Nucleus accumbens (tissue), 56 donors: ENCODE results near the gene NEK3.
"Not testable (repeated sequence)": the region's sequence is repeated elsewhere in the genome, so short reads cannot be mapped to it uniquely, and the experiment has no call there.

Source experiments
- DNase-seq, 56 donors: peaks; one replicate each; lab custom pipeline; 2025; lab: John Stamatoyannopoulos, UW

The NEK3 gene

GRCh38 chr13:52170828-52171391, 11.5 kb upstream of the NEK3 start:
- DNase-seq = not testable (repeated sequence)

GRCh38 chr13:52169839-52170238, 10.4 kb upstream of the NEK3 start:
- DNase-seq = no peak

DNA sequence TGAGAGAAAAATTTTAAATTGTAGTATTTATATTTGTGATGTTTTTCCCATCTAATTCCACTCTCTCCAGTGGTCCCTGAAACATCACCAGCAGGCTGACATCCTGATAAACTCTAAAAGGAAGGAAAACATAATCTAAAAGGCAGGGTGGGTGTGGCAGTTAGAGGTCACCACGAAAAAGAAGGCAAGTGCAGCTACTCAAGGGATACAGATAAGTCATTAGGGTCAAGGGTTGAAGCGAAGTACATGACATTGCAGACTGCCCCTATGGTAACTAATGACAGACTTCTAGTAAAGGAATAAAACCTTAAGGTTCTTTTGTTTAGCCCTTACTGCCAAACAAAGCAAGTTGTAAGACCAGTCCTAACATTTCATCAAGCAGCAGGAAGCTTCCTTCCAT, 6.0 kb upstream of the NEK3 start:
- DNase-seq = no peak

DNA sequence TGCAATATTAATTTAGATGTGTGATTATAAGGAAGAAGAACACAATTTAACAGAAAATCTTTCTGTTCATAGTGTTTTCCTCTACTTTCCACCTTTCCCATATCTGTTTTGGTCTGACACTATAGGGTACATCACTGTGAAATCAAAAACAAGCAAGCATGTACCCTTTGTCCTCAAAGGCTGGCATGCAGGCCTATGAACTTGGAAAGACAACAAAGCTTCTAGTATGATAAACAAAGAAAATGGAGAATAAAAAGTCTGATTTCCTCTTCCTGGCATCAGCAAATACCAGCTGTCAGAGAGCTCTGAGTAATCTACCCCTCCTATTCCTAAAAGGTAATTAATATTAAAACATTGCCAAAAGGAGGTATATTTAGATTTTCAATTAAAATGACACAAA, 5.6 kb upstream of the NEK3 start:
- peak in 4 of 56 donors; percentile 6 to 23 (median 16) for DNase-seq

- peak in 2 of 56 donors; percentile 1 to 9 for DNase-seq
These were observed 4.5 kb upstream of the NEK3 start for GRCh38 chr13:52163878-52164277.

DNA sequence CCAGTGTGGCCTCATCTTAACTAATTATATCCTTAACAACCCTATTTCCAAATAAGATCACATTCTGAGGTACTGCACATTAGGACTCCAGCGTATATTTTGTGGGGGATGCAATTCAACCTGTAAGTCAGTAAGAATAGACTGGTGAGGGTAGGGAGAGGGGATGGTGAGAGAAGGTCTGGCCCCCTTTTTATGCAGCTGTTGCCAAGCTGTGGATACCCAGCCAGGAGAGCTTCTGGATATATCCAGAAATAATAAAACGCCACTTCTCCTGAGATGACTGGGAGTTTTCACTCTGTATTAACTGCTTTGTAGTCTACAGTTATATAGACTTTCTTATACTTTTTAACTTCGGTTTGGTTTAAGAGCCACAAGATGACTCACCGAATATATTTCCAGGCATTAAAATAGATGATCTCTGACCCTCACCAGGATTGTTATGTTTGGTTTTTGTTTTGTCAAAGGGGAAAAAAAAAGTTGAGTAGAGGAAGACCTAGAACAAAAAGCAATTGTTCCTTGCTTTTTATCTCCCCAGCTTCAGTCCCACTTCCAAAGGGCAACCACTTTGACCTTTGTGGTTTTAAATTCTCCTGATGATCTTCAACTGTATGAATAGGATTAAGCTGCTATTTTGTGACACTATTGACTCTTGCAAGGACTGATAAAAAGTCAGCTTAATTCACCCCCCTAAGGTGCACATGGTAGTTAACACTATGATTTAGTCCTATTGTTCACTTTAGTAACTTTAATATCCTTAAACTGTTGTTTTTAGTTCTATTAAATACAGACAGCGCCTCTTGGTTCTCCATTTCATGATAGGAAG, 3.1 kb upstream of the NEK3 start:
- DNase-seq = no peak

GRCh38 chr13:52161181-52161646, 1.8 kb upstream of the NEK3 start:
- no peak for DNase-seq

DNA sequence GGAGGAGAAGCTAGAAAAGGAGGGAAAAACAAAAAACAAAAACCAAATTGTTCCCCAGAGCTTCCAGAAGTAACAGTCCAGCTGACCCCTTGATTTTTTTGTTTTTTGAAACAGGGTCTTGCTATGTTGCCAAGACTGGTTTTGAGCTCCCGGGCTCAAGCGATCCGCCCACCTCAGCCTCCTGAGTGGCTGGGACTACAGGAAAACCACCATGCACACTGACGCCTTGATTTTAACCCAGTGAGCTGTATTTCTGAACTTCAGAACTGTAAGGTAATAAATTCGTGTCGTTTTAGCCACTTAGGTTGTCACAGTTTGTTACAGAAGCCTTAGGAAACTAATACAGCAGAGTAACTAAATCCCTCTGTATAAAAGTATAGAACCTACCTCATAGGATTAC, 1.1 kb upstream of the NEK3 start:
- DNase-seq = no peak

DNA sequence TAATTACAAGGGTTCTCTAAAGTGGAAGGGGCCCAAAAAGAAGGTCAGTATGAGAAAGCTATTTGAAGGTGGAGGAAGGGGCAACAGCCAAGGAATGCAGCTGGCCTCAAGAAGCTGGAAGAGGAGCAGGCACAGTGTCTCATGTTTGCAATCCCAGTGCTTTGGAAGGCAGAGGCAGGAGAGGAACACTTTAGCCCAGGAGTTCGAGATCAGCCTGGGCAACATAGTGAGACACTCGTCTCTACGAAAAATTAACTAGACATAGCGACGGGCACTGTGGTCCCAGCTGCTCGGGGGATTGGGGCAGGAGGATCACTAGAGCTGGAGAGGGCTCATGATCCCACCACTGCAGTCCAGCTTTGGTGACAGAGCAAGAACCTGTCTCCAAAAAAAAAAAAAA, 656 bp upstream of the NEK3 start:
- DNase-seq = no peak

- DNase-seq = peak in 17 of 56 donors; percentile 9 to 68 (median 46)
These were observed 703 bp downstream of the NEK3 start for GRCh38 chr13:52158629-52159158.

DNA sequence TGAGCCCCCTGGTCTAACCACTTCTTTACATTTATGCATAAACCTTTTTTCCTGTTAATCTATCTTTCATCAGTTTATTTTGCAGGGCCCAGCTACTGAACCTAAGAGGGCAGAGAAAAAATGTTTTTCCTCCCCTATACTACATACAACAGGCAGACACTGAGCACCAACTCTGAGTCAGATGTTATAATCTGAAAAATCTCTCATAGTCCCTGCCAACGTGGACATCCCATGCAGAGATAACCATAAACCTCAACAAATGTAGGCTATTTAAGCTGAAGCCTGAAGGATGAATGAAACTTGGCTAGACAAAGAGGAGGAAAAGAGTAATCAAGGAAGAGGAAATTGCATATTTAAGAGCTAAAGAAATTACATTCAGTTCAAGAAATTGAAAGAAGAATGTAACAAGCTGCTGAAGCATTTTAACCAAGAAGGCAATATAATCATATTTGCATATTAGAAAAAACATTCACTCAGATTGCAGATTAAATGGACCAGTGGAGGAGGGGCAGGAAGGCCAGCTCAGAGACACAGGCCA, 2.6 kb downstream of the NEK3 start:
- DNase-seq = no peak

- DNase-seq = no peak
These were observed 4.2 kb downstream of the NEK3 start for GRCh38 chr13:52155177-52155576.

- no peak for DNase-seq
These were observed 12.2 kb downstream of the NEK3 start for GRCh38 chr13:52147225-52147624.

DNA sequence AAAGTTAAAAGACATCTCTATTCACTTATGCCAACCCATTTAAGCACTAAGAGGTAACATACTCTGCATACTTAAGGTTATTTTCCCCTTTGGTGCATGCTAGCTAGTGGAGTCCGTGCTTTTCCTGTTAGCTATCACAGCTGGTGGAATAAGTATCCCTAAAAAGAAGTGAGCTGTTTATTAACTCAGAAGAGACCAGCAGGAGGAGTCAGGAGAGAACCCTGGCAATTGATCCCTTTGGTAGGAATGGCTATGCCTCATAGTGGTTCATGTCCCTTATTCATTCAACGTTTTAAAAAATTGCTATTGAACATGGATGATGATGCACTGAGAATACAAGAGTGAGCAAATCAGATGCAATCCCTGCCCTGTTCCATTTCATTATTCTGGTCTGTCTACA, 18.1 kb downstream of the NEK3 start:
- no peak for DNase-seq

DNA sequence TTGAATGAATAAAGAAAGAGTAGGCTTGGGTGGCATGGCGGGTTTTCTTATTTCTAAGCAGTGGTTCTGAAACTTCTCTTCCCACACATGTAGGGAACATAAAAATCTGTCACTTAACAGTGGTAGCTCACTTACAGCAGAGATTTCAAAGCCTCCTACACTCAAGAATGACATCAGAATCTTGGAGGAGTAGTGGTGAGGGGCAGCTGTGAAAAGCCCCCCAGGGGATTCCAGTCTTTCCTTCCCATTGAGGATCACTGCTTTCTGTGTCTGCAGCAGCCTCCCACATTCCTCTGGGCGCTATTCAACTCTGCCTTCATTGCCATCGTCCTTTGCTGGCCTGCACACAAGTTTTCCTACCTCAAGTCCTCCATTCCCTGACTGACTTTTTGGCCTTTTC, 21.9 kb downstream of the NEK3 start:
- DNase-seq = no peak

GRCh38 chr13:52136763-52137162, 22.6 kb downstream of the NEK3 start:
- DNase-seq = no peak

DNA sequence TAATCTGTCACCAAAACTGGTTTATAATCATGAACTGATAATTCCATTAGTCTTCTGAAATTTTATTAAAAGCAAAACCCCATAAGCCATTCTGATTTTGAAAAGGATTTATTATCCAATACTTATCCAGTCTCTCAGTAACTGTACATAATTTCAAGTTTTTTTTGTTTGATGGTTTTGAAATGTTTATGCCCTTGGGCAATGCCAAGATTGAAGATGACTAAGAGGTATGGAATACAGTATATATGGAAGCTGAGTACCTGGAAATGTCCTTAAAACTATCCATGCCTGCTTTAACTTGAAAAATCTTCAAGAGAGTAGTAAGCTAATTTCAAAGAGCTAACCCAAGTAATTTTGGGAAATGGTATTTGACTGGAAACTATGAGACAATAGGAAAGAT, 28.8 kb downstream of the NEK3 start:
- DNase-seq = no peak

- peak in 46 of 56 donors; percentile 1 to 78 (median 32) for DNase-seq
These were observed 30.4 kb downstream of the NEK3 start, which contains the start of gene NEK5 for GRCh38 chr13:52128714-52129700. Gene NEK5 (minus strand): TSS chr13:52129073. CDS start chr13:52127482, 1,591 bp downstream.

GRCh38 chr13:52127783-52128702, 31.4 kb downstream of the NEK3 start:
- DNase-seq = peak in 48 of 56 donors; percentile 1 to 75 (median 24)
